HUDEP-2 (cell line): ENCODE results near the gene H1-8.
A peak's percentile ranks its signal among the peaks of the same experiment; 100 is the strongest.
"Not testable (repeated sequence)": the region's sequence is repeated elsewhere in the genome, so short reads cannot be mapped to it uniquely, and the experiment has no call there.

Experiments
- DNase-seq, 76 experiments: peaks; one replicate each; lab custom pipeline; 2025; ENCODE audit not compliant: unreplicated experiment in 76 of 76; lab: John Stamatoyannopoulos, UW

The H1-8 gene

DNA sequence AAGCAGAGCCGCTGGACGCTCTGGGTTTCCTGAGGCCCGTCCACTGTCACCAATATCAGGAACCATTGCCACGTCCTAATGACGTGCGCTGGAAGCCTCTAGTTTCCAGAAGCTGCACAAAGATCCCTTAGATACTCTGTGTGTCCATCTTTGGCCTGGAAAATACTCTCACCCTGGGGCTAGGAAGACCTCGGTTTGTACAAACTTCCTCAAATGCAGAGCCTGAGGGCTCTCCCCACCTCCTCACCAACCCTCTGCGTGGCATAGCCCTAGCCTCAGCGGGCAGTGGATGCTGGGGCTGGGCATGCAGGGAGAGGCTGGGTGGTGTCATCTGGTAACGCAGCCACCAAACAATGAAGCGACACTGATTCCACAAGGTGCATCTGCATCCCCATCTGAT lies 11.3 kb upstream of the H1-8 start:
- no peak for DNase-seq

DNA sequence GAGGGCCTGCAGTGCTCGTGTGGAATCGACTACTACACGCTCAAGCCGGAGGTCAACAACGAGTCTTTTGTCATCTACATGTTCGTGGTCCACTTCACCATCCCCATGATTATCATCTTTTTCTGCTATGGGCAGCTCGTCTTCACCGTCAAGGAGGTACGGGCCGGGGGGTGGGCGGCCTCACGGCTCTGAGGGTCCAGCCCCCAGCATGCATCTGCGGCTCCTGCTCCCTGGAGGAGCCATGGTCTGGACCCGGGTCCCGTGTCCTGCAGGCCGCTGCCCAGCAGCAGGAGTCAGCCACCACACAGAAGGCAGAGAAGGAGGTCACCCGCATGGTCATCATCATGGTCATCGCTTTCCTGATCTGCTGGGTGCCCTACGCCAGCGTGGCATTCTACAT lies 10.7 kb upstream of the H1-8 start:
- DNase-seq, result no peak

DNA sequence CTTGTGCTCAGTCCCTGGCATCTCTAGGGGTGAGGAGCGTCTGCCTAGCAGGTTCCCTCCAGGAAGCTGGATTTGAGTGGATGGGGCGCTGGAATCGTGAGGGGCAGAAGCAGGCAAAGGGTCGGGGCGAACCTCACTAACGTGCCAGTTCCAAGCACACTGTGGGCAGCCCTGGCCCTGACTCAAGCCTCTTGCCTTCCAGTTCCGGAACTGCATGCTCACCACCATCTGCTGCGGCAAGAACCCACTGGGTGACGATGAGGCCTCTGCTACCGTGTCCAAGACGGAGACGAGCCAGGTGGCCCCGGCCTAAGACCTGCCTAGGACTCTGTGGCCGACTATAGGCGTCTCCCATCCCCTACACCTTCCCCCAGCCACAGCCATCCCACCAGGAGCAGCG lies 9.6 kb upstream of the H1-8 start:
- no peak for DNase-seq

GRCh38 chr3:129534428-129535027 lies 8.4 kb upstream of the H1-8 start:
- no peak for DNase-seq

DNA sequence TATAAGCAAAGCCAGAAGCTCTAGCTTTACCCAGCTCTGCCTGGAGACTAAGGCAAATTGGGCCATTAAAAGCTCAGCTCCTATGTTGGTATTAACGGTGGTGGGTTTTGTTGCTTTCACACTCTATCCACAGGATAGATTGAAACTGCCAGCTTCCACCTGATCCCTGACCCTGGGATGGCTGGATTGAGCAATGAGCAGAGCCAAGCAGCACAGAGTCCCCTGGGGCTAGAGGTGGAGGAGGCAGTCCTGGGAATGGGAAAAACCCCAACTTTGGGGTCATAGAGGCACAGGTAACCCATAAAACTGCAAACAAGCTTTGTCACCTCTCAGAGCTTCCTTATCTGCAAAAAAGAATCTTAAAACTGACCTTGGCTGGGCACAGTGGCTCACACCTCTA lies 7.9 kb upstream of the H1-8 start:
- DNase-seq, result no peak

DNA sequence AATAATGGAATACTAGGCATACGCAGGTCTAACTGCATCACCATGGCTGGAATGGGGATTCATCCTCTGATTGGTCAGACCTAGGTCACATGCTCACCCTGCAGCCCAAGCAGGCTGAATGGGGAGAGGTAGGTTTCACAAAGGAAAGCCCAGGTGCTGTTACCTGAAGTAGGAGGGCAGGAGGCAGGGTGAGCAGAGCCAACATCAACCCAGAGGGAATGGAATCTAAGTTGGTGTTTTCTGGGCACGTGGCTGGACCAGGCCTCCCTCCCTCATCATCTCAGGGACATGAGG lies 6.7 kb upstream of the H1-8 start:
- no peak for DNase-seq

DNA sequence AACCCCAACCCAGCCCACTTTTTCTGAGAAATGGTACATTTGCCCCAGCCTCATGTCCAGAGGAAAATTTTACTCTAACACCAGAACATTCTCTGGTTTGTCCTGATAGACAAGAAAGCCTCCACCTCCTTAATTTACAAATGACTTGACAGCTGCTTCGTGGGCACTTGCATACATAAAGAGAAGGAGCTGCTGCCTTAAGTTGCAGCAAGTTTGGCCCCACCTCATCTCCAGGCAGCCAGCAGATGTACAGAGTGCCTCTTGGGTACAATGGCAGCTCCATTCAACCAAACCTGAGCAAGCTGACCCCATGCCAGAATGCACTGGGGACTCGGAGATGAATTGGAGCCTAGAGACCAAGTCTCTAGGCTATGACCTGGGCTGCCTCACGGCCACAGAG lies 6.2 kb upstream of the H1-8 start:
- no peak for DNase-seq

DNA sequence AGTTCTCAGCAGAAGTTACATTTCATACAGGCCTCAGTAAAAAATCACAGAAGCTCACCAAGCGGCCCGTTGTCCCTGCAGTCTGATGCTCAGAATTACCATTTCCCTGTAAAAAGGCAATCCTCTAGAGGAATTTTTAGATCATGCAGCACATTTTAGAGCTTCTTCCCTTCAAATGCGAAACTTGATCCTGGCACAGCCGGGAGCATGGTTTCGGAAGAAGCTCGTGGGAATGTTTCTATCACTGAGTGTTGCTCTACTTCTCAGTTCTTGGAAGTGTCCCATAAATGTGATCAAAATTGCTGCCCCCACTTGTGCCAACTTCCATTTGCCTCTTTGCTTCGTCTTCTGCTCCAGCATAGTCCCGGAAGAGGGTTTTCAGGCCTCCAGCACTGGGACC lies 3.8 kb upstream of the H1-8 start:
- DNase-seq, result no peak

DNA sequence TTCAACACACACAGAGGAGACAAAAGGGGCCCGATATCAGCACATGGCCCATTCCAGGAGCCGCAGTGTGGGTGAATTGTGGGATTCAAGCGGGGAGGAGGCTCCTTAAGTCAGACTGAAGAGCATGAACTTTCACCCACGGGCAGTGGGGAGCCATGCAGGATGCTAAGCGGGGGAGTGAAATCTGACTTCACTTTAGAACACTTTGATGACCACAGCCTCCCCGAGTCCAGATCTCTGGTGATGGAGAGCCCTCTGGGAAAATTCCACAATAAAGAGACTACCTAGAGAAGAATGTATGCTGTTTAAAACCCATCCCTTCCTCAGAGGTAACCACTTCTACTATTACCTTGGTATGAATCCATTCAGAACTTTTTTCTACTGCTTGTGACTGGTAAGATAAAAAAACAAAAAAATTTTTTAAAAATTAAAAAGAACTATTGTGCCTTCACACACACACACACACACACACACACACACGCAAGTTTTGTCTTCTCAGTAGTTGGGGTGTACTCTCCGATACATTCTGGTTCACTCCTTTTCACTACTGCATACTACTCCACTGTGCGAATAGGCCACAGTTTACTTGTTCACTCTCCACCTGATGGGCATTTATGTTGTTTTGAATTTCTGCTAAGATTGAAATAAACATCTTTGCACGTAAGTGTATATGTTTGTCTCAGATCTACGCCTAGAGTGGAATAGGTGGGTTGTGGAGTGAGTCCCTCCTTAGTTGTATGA lies 2.0 kb upstream of the H1-8 start:
- no peak for DNase-seq

DNA sequence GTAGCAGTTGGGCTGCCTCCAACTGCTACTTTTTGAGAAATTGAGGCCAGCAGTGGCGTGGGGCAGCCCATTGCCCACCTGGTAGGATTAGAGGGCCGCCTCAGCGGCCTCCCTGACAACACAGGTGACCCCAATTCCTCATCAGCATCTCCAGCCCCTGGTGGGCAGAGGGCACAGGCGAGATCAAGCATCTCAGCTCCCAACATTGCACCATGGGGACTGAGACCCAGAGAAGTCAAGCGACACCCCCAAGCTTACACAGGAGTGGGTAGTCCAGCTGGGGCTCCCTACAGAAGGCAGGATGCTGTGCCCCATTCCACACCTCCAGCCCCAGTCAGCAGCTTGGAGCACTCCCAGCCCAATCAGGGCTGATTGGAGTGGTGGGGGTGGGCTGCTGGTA lies 228 bp upstream of the H1-8 start:
- DNase-seq, result no peak

DNA sequence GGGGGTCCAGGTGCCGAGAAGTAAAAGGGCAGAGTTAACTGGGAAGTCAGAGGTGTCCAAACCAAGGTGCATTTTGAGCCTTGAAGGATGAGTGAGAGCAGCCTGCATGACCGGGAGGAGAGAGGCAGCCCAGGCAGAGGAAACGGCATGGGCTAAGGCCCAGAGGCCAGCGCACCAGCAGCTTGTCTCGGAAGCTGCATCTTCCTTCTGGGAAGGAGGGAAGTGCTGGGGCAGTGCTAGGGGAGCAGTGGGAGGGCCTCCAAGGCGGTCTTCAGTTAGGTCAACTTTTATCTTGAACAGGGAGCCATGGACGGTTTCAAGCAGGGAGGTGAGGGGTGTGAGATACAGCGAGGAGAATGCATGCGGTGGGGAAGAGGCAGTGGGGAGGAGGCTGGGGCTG lies 1.0 kb downstream of the H1-8 start:
- DNase-seq, result no peak

- DNase-seq, result not testable (repeated sequence)
Measured at GRCh38 chr3:129545951-129546350, 3.0 kb downstream of the H1-8 start.

- no peak for DNase-seq
Measured at GRCh38 chr3:129547241-129547640, 4.3 kb downstream of the H1-8 start.

- DNase-seq, result no peak
Measured at GRCh38 chr3:129548104-129548965, 5.4 kb downstream of the H1-8 start.

DNA sequence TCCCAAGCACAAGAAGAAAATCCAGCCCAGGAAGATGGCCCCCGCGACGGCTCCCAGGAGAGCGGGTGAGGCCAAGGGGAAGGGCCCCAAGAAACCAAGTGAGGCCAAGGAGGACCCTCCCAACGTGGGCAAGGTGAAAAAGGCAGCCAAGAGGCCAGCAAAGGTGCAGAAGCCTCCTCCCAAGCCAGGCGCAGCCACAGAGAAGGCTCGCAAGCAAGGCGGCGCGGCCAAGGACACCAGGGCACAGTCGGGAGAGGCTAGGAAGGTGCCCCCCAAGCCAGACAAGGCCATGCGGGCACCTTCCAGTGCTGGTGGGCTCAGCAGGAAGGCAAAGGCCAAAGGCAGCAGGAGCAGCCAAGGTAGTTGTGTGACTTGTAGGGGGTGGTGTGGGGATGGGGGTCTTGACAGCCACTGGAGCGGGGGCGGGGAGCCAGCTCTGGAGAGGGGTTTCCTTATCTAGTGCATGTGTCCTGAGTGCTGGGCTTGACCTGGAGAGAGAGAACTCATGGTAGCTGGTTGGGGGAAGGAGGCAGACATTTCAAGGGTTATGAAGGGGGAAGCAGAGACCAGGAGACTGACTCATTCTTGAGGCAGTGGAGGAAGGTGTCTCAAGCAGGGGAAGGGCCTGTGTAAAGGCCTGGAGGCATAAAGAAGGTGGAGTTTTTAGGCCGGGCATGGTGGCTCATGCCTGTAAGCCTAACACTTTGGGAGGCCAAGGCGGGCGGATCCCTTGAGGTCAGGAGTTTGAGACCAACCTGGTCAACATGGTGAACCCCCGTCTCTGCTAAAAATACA lies 6.2 kb downstream of the H1-8 start:
- DNase-seq, result no peak

DNA sequence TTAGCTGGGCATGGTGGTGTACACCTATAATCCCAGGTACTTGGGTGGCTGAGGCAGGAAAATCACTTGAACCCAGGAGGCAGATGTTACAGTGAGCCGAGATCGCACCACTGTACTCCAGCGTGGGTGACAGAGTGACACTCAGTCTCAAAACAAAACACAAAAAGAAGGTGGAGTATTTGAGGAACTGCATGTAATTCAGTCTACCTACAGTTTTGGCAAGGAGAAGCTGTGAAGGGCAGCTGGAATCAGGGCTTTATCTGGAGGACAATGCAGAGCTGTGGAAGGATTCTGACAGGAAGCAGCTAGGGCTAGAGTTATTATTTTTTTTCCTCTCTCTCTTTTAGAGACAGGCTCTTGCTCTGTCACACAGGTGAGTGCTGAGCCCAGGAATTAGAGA lies 6.8 kb downstream of the H1-8 start:
- no peak for DNase-seq

DNA sequence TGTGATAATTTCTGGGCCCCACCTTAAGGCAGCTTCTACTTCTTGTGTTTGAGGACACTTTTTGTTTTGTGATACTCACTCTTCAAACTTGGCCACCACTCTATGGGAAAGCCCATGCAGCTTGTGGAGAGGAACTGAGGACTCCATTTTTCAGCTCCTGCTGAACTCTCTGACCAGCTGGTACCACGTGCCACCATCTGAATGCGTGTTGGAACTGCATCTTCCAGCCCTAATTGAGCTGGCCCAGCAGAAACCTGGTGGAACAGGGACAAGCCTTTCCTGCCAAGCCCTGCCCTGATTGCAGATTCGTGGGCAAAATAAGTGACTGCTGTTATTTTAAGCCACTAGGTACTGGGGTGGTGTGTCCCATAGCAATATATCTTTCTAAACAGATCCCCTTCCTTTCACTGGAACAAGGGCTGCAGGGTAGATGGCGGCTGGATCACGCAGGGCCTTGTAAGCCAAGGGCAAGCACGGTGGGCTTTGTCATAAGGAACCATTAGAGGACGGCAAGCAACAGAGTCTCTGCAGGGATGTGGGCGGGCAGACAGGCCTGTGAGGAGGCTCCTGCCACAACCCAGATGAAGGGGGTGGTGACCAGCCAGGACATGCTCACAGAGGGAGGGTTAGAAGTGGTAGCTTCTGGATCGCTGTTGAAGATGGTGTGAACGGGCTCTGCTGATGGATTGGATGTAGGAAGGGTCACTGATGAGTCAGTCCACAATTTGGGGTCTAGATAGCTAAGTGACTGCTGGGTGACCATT lies 9.5 kb downstream of the H1-8 start:
- no peak for DNase-seq

GRCh38 chr3:129553171-129553570 lies 10.2 kb downstream of the H1-8 start:
- peak in 1 of 76 experiments; percentile 10 for DNase-seq

DNA sequence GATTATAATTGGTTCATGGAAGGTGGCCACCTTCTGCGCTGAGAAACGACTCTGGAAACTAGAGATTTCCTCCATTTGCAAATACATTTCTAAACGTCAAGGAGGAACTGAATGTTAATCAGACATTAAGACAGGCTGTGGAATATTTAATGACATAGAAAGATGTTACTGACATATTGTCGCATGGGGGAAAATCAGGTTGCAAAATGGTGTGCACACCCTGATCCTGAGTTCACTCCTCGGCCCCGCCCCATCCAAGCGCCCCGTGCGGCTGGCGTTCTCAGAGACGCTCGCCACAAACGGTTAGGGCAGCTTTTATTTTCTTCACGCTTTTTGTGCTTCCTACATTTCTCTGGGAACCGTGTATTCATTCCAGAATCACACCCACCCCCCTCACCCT lies 10.7 kb downstream of the H1-8 start:
- DNase-seq, result no peak

- DNase-seq, result peak in 1 of 76 experiments; percentile 8
Measured at GRCh38 chr3:129554356-129555152, 11.6 kb downstream of the H1-8 start.
